Mesodermal cell (in vitro differentiated cells): ENCODE results near the gene ENTHD1.
"Not testable (repeated sequence)": the region's sequence is repeated elsewhere in the genome, so short reads cannot be mapped to it uniquely, and the experiment has no call there.

Source experiments
- H3K27ac ChIP-seq: 2 replicates; pipeline ENCODE4 v1.7.0; 2013; ENCODE audit warnings: mild to moderate bottlenecking, low read depth, low read length, moderate library complexity; ENCODE audit not compliant: severe bottlenecking
- H3K36me3 ChIP-seq: 2 replicates; pipeline ENCODE4 v1.7.1; 2013; ENCODE audit warnings: mild to moderate bottlenecking, low read length, moderate library complexity; ENCODE audit not compliant: control insufficient read depth, insufficient read depth
- H3K4me1 ChIP-seq: one replicate; pipeline ENCODE4 v1.7.1; 2013; ENCODE audit warnings: mild to moderate bottlenecking, low read length; ENCODE audit not compliant: insufficient read depth, control insufficient read depth, poor library complexity, severe bottlenecking
- H3K4me3 ChIP-seq: 2 replicates; pipeline ENCODE4 v1.7.0; 2013; ENCODE audit warnings: low read length, control low read depth, mild to moderate bottlenecking; ENCODE audit not compliant: insufficient read depth, poor library complexity, severe bottlenecking; ENCODE audit errors: extremely low read depth
- H3K9me3 ChIP-seq: 2 replicates; pipeline ENCODE4 v1.7.1; 2013; ENCODE audit warnings: mild to moderate bottlenecking, low read length, moderate library complexity; ENCODE audit not compliant: control insufficient read depth
- WGBS, 2 experiments: methylation state at CpG; one replicate each; pipeline ENCODE4 v1.1.5; 2013; ENCODE audit warnings: missing lambda C conversion rate in 2 of 2; ENCODE audit not compliant: insufficient coverage in 2 of 2; 5-methylcytosine and 5-hydroxymethylcytosine counted together

Gene ENTHD1

GRCh38 chr22:39847477-39847876 is 46.1 kb downstream of the ENTHD1 start:
- H3K36me3 ChIP-seq: no peaks in the 10 kb centered on the region
- no peaks in the 10 kb centered on the region for H3K9me3 ChIP-seq
- H3K4me1 ChIP-seq: peaks cover 3% of the 10 kb centered on the region
- WGBS, 2 experiments: 100% methylated on average over 1 of the region's 3 CpGs
- no peak overlapping the region for H3K4me3 ChIP-seq
- no peak overlapping the region for H3K27ac ChIP-seq

DNA sequence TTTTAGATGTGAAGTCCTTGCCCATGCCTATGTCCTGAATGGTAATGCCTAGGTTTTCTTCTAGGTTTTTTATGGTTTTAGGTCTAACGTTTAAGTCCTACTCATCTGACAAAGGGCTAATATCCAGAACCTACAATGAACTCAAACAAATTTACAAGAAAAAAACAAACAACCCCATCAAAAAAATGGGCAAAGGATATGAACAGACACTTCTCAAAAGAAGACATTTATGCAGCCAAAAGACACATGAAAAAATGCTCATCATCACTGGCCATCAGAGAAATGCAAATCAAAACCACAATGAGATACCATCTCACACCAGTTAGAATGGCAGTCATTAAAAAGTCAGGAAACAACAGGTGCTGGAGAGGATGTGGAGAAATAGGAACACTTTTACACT is 47.0 kb downstream of the ENTHD1 start:
- not testable (repeated sequence) for H3K9me3 ChIP-seq, H3K4me3 ChIP-seq, H3K36me3 ChIP-seq, H3K27ac ChIP-seq, H3K4me1 ChIP-seq
- WGBS, 2 experiments: no CpG with 5 or more reads among the region's 1 CpG

- no CpG with 5 or more reads among the region's 3 CpGs for WGBS, 2 experiments
- H3K27ac ChIP-seq: no peak overlapping the region
- H3K36me3 ChIP-seq: no peaks in the 10 kb centered on the region
- H3K4me3 ChIP-seq: no peak overlapping the region
- peaks cover 3% of the 10 kb centered on the region for H3K4me1 ChIP-seq
- H3K9me3 ChIP-seq: no peaks in the 10 kb centered on the region
Observed at GRCh38 chr22:39845529-39845928, 48.0 kb downstream of the ENTHD1 start.

DNA sequence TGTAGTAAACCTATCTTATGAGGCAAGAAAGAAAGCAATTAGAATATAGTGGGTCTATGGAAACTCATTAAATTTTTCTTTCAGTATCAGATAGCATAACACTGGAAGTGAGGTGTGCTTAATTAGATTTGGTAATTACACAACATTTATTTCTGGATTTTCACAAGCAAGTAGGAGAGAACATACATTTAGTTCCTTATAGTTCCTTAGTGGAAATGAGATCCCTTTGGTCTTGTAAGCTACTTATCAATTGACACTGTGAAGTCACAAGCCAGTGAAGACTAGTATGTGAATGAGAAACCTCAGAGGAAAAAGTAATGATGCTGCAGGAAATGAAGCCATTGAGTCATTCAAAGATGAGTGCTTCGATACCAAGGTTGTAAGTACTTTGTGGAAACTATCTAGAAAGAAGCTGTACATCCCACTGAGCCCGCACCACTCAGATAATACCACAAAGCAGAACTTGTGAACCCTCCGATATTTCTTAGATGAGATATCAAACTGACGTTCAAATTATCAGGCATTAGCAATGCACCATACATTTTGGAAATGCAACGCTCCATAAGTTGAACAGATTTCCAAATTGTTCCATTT is 53.5 kb downstream of the ENTHD1 start:
- H3K36me3 ChIP-seq: no peaks in the 10 kb centered on the region
- 86 to 94% methylated on average over 2 to 3 of the region's 5 CpGs for WGBS, 2 experiments
- H3K9me3 ChIP-seq: no peaks in the 10 kb centered on the region
- no peak overlapping the region for H3K27ac ChIP-seq
- no peaks in the 10 kb centered on the region for H3K4me1 ChIP-seq
- H3K4me3 ChIP-seq: no peak overlapping the region

DNA sequence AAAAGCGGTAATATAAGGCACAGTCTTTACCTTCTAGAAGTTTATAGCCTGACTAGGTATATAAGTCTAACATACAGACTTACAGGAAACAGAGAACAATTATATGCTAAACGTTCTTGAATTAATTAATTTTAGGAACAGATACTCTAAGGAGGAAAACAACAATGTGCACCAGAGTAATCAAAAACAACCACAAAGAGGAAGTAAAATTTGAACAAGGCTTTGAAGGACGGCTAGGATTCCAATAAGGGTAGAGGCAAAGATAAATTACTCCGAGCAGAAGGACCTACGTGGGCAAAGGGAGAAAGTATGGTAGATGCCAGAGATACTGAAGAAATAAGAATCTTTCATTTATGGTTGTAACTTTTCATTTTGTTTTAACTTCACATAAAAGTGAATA is 54.4 kb downstream of the ENTHD1 start:
- WGBS, 2 experiments: 100% methylated on average over 1 of the region's 5 CpGs; no CpG with 5 or more reads in 1 of the 2 experiments

GRCh38 chr22:39833610-39834009 is 60.0 kb downstream of the ENTHD1 start:
- H3K9me3 ChIP-seq: no peaks in the 10 kb centered on the region
- H3K36me3 ChIP-seq: no peaks in the 10 kb centered on the region
- no CpG with 5 or more reads among the region's 2 CpGs for WGBS, 2 experiments
- H3K27ac ChIP-seq: no peak overlapping the region
- H3K4me3 ChIP-seq: no peak overlapping the region
- H3K4me1 ChIP-seq: no peaks in the 10 kb centered on the region

More for the DNA sequence above, 54.4 kb downstream of the ENTHD1 start:
- Histone ChIP-seq H3K36me3 (no peaks in the 10 kb centered on the region), H3K4me3 (no peak overlapping the region), H3K4me1 (no peaks in the 10 kb centered on the region), H3K27ac (no peak overlapping the region), H3K9me3 (no peaks in the 10 kb centered on the region)

GRCh38 chr22:39833093-39833492 is 60.5 kb downstream of the ENTHD1 start:
- H3K9me3 ChIP-seq: no peaks in the 10 kb centered on the region
- no peak overlapping the region for H3K4me3 ChIP-seq
- WGBS, 2 experiments: no CpG with 5 or more reads among the region's 1 CpG
- no peaks in the 10 kb centered on the region for H3K4me1 ChIP-seq
- H3K36me3 ChIP-seq: no peaks in the 10 kb centered on the region
- no peak overlapping the region for H3K27ac ChIP-seq

DNA sequence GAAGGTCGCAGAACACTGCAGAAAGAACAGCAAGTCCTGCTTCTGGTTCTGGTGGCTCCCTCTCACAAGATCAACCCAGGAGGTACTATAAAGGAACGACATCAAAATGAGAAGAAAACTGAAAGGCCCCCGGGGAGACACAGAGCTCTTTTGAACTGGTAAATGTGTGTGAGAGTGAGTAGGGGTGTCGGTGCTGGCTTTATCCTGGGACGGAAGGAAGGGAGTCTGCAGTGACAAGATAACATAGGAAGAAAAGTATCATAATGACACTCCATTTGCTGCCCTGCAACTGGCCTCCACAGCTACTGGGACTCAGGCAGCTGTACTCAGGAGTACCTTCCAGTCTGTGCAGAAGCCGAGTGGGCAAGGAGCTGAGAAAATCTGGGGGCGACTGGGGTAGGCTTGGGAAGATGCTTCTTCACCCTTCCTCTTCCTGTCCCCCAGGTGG is 60.9 kb downstream of the ENTHD1 start:
- 86 to 100% methylated on average over 1 of the region's 7 CpGs for WGBS, 2 experiments
- Histone ChIP-seq H3K4me3 (no peak overlapping the region), H3K9me3 (no peaks in the 10 kb centered on the region), H3K4me1 (no peaks in the 10 kb centered on the region), H3K36me3 (no peaks in the 10 kb centered on the region), H3K27ac (no peak overlapping the region)

DNA sequence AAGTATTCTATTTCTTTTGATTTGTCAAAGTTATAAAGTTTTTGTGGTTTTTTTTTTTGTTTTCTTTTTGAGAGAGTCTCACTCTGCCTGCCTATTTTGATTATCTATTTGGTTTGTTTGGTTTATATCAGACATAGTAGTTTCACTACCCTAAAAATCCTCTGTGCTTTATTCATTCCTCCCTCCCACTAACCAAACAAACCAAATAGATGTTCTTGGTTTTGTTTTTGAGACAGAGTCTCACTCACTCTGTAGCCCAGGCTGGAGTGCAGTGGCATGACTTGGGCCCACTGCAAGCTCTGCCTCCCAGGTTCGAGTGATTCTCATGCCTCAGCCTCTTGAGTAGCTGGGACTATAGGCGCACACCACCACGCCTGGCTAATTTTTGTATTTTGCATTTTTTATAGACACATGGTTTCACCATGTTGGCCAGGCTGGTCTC is 67.9 kb downstream of the ENTHD1 start:
- 94 to 100% methylated on average over 1 to 3 of the region's 3 CpGs for WGBS, 2 experiments
- Histone ChIP-seq H3K4me1 (peaks cover 4% of the 10 kb centered on the region), H3K9me3 (no peaks in the 10 kb centered on the region), H3K4me3 (no peak overlapping the region), H3K36me3 (no peaks in the 10 kb centered on the region), H3K27ac (no peak overlapping the region)

- WGBS, 2 experiments: no CpG with 5 or more reads among the region's 3 CpGs
- Histone ChIP-seq H3K9me3 (no peaks in the 10 kb centered on the region), H3K4me1 (peaks cover 18% of the 10 kb centered on the region), H3K27ac (no peak overlapping the region), H3K4me3 (no peak overlapping the region), H3K36me3 (no peaks in the 10 kb centered on the region)
Observed at GRCh38 chr22:39821008-39821407, 72.6 kb downstream of the ENTHD1 start.

DNA sequence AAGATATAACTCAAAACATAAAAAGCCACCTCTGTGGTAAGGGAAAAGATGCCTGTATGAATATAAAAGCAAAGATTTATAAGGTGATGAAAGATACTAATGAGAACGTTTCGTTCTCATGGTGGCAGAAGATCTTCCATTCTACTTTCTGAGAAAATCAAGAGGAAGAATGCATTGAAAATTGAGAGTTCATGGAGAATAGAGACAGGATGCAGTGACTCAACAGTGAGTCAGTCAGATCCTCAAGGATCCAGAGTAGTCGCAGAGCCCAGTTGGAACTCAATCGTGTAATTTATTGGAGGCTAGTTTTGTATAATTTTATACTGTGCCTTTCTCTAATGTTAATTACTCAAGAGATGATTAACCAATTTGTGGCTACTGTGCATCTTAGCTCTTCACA is 73.3 kb downstream of the ENTHD1 start:
- Histone ChIP-seq H3K4me3 (no peak overlapping the region), H3K27ac (no peak overlapping the region), H3K36me3 (no peaks in the 10 kb centered on the region), H3K9me3 (no peaks in the 10 kb centered on the region), H3K4me1 (peaks cover 18% of the 10 kb centered on the region)
- WGBS, 2 experiments: 52 to 63% methylated on average over 3 to 4 of the region's 4 CpGs
